ENCODE measurements around the gene SNX11. TPM values are rescaled to one million over a fixed set of nuclear protein-coding genes. Genes with fewer than 3 reads are reported as not detected.

Gene SNX11
- total and polyA plus RNA-seq, 9 of the 15 experiments (the other 6 are each of a cell fraction or from before 2014, with no cell fraction given) = 12.4 to 24.0 (median 16.8) TPM

DNA sequence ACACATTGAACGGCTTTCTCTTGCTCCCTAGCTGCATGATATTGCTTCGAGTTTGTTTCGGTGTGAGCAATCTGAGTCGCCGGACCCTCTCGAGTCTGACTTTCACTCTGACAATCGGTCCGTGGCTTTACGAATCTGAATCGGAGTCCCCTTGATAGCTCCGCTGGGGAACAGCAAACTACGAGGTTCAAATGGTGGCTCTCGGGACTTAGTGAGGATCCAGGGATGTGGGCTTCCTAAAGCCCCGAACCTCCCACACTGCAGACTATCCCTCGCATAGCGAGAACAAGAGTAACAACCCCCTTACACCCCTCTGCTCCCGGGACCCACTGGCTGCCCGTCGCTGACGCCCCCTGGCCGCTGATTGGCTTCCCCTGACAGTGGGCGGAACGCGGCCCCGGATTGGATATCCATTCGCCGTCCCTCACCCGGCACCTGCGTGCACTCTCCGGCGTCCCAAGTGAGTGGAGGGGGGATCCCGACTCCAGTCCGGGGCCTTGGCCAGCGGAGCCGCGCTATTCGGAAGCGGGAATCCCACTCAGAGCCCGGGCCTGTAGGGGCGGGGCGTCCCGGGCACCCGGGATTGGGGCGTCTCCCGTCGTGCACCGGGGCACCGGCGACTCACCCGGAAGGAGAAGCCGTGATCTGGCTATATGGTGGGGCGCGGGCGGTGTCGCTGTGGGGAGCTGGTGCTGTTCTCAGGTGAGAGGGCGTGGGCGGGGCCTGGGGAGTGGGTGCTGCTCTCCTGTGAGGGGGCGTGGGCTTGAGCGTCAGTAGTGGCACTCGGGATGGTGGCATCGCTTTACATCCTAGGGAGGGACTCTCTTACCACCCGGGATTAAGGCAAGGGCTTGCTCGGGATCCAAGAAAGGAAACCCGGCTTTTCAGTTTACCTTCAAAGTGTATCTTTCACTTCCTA, at the start of gene SNX11 (continued):
- TF ChIP-seq, protein P1, sequence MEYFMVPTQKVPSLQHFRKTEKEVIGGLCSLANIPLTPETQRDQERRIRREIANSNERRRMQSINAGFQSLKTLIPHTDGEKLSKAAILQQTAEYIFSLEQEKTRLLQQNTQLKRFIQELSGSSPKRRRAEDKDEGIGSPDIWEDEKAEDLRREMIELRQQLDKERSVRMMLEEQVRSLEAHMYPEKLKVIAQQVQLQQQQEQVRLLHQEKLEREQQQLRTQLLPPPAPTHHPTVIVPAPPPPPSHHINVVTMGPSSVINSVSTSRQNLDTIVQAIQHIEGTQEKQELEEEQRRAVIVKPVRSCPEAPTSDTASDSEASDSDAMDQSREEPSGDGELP (CRISPR knock-in tag; IDR thresholded peaks at IDR 0.05; ENCODE audit: borderline replicate concordance) = peak; percentile 90
- TF ChIP-seq TAF15 (IDR thresholded peaks at IDR 0.05; ENCODE audit: low read depth, low read length) = no peak
- peak; percentile 60 for TF ChIP-seq SMAD1 (IDR thresholded peaks at IDR 0.05; ENCODE audit: low read depth, low read length, partially characterized antibody)
- TF ChIP-seq, protein P2, sequence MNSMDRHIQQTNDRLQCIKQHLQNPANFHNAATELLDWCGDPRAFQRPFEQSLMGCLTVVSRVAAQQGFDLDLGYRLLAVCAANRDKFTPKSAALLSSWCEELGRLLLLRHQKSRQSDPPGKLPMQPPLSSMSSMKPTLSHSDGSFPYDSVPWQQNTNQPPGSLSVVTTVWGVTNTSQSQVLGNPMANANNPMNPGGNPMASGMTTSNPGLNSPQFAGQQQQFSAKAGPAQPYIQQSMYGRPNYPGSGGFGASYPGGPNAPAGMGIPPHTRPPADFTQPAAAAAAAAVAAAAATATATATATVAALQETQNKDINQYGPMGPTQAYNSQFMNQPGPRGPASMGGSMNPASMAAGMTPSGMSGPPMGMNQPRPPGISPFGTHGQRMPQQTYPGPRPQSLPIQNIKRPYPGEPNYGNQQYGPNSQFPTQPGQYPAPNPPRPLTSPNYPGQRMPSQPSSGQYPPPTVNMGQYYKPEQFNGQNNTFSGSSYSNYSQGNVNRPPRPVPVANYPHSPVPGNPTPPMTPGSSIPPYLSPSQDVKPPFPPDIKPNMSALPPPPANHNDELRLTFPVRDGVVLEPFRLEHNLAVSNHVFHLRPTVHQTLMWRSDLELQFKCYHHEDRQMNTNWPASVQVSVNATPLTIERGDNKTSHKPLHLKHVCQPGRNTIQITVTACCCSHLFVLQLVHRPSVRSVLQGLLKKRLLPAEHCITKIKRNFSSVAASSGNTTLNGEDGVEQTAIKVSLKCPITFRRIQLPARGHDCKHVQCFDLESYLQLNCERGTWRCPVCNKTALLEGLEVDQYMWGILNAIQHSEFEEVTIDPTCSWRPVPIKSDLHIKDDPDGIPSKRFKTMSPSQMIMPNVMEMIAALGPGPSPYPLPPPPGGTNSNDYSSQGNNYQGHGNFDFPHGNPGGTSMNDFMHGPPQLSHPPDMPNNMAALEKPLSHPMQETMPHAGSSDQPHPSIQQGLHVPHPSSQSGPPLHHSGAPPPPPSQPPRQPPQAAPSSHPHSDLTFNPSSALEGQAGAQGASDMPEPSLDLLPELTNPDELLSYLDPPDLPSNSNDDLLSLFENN (IDR thresholded peaks at IDR 0.05; ENCODE audit: low read depth in 2 of 2, low read length in 2 of 2) = peak in 1 of 2 experiments; percentile 11; a peak in 1 of 4 replicates
- TF ChIP-seq, protein P3, sequence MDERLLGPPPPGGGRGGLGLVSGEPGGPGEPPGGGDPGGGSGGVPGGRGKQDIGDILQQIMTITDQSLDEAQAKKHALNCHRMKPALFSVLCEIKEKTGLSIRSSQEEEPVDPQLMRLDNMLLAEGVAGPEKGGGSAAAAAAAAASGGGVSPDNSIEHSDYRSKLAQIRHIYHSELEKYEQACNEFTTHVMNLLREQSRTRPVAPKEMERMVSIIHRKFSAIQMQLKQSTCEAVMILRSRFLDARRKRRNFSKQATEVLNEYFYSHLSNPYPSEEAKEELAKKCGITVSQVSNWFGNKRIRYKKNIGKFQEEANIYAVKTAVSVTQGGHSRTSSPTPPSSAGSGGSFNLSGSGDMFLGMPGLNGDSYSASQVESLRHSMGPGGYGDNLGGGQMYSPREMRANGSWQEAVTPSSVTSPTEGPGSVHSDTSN (CRISPR knock-in tag; IDR thresholded peaks at IDR 0.05; ENCODE audit: low read depth) = no peak
- TF ChIP-seq, protein P3 (tag; conservative IDR thresholded peaks at IDR 0.05; ENCODE audit: low read depth) = peak; percentile 70
- TF ChIP-seq PHB (CRISPR knock-in tag; IDR thresholded peaks at IDR 0.05) = no peak
- no peak for TF ChIP-seq FOXK1 (CRISPR knock-in tag; IDR thresholded peaks at IDR 0.05; ENCODE audit: borderline replicate concordance)
- TF ChIP-seq KDM5B (IDR thresholded peaks at IDR 0.05; ENCODE audit: insufficient replicate concordance, low read depth, low read length) = peak; percentile 90
- 0 out of 2 replicates have a peak, but pooled peaks have one; percentile 61 for TF ChIP-seq NR1H2 (CRISPR knock-in tag; IDR thresholded peaks at IDR 0.05)
- TF ChIP-seq L3MBTL2 (IDR thresholded peaks at IDR 0.05) = peak; percentile 52; the same call in 1 of the 2 replicates
- TF ChIP-seq POLR2G (IDR thresholded peaks at IDR 0.05; ENCODE audit: low read depth, low read length) = peak; percentile 95
- TF ChIP-seq FOXM1 (IDR thresholded peaks at IDR 0.05; ENCODE audit: low read depth) = no peak
- peak; percentile 70; the same call in 1 of the 2 replicates for TF ChIP-seq FOXM1 (CRISPR knock-in tag; IDR thresholded peaks at IDR 0.05; ENCODE audit: low read depth)
- TF ChIP-seq, protein P4, sequence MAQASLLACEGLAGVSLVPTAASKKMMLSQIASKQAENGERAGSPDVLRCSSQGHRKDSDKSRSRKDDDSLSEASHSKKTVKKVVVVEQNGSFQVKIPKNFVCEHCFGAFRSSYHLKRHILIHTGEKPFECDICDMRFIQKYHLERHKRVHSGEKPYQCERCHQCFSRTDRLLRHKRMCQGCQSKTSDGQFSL (CRISPR knock-in tag; IDR thresholded peaks at IDR 0.05) = 0 out of 2 replicates have a peak, but pooled peaks have one; percentile 14
- TF ChIP-seq, protein P4 (tag; IDR thresholded peaks at IDR 0.05) = no peak

Data from K562 (cell line).